Activated naive CD8-positive, alpha-beta T cell treated with anti-CD3 and anti-CD28 coated beads for 36 hours (primary cell): ENCODE results near the gene FOXB2. TPM values are rescaled to one million over a fixed set of nuclear protein-coding genes. Genes with fewer than 3 reads are reported as not detected.
"Not testable (repeated sequence)": the region's sequence is repeated elsewhere in the genome, so short reads cannot be mapped to it uniquely, and the experiment has no call there.

Source experiments
- DNase-seq: peaks from one replicate; pipeline ENCODE4 v3.0.0; 2021
- H3K27ac Mint-ChIP-seq: one replicate; pipeline ENCODE4 v1.8.0; 2022; ENCODE audit warnings: mild to moderate bottlenecking, moderate library complexity, mixed read lengths
- H3K27me3 Mint-ChIP-seq: one replicate; pipeline ENCODE4 v1.8.0; 2022; ENCODE audit warnings: mild to moderate bottlenecking, mixed read lengths
- H3K36me3 Mint-ChIP-seq: one replicate; pipeline ENCODE4 v1.8.0; 2021; ENCODE audit warnings: mild to moderate bottlenecking, mixed read lengths
- H3K4me1 Mint-ChIP-seq: one replicate; pipeline ENCODE4 v1.8.0; 2021; ENCODE audit warnings: mixed read lengths
- H3K4me3 Mint-ChIP-seq: one replicate; pipeline ENCODE4 v1.8.0; 2022; ENCODE audit warnings: mild to moderate bottlenecking, moderate library complexity, mixed read lengths
- H3K9me3 Mint-ChIP-seq: one replicate; pipeline ENCODE4 v1.8.0; 2022; ENCODE audit warnings: mixed read lengths
- total RNA-seq, 2 experiments: library from RNA; stranded (reverse); gene quantifications; one replicate each; pipeline ENCODE4 v1.2.3, GENCODE V29; 2021

FOXB2 gene
- not detected for total RNA-seq

GRCh38 chr9:77019236-77019925 is at the start of gene FOXB2:
Gene FOXB2, plus strand, starts transcription at chr9:77019655. Its CDS starts 0 bp downstream, at chr9:77019655.
- peak within 1 kb of the TSS; percentile 47 for H3K4me3 Mint-ChIP-seq
- no peak within 1 kb of the TSS for H3K27ac Mint-ChIP-seq
- peaks cover 2% of the 10 kb centered on the region for H3K36me3 Mint-ChIP-seq
- peaks cover 98% of the 10 kb centered on the region for H3K27me3 Mint-ChIP-seq
- no peak for DNase-seq
- peaks cover 42% of the 10 kb centered on the region for H3K4me1 Mint-ChIP-seq
- H3K9me3 Mint-ChIP-seq: no peaks in the 10 kb centered on the region

GRCh38 chr9:76969716-76970115 is 49.7 kb upstream of the FOXB2 start:
- Mint-ChIP-seq H3K4me3 (no peak overlapping the region), H3K4me1 (no peaks in the 10 kb centered on the region), H3K36me3 (no peaks in the 10 kb centered on the region), H3K27ac (no peak overlapping the region), H3K9me3 (peaks cover 6% of the 10 kb centered on the region), H3K27me3 (peaks cover 7% of the 10 kb centered on the region)
- DNase-seq: no peak

- not testable (repeated sequence) for H3K4me1 Mint-ChIP-seq, H3K27ac Mint-ChIP-seq, H3K9me3 Mint-ChIP-seq, H3K36me3 Mint-ChIP-seq, DNase-seq, H3K4me3 Mint-ChIP-seq
- peaks cover 17% of the 10 kb centered on the region for H3K27me3 Mint-ChIP-seq
Observed at GRCh38 chr9:76978831-76979230, 40.6 kb upstream of the FOXB2 start.

- no peak for DNase-seq
- no peak overlapping the region for H3K4me3 Mint-ChIP-seq
- peaks cover 19% of the 10 kb centered on the region for H3K27me3 Mint-ChIP-seq
- no peaks in the 10 kb centered on the region for H3K9me3 Mint-ChIP-seq
- H3K4me1 Mint-ChIP-seq: no peaks in the 10 kb centered on the region
- H3K27ac Mint-ChIP-seq: no peak overlapping the region
- no peaks in the 10 kb centered on the region for H3K36me3 Mint-ChIP-seq
Observed at GRCh38 chr9:76980566-76980965, 38.9 kb upstream of the FOXB2 start.

GRCh38 chr9:76984486-76984885 is 35.0 kb upstream of the FOXB2 start:
- Mint-ChIP-seq H3K36me3 (no peaks in the 10 kb centered on the region), H3K27me3 (peaks cover 8% of the 10 kb centered on the region), H3K4me1 (no peaks in the 10 kb centered on the region), H3K27ac (no peak overlapping the region), H3K9me3 (no peaks in the 10 kb centered on the region), H3K4me3 (no peak overlapping the region)
- DNase-seq: no peak

DNA sequence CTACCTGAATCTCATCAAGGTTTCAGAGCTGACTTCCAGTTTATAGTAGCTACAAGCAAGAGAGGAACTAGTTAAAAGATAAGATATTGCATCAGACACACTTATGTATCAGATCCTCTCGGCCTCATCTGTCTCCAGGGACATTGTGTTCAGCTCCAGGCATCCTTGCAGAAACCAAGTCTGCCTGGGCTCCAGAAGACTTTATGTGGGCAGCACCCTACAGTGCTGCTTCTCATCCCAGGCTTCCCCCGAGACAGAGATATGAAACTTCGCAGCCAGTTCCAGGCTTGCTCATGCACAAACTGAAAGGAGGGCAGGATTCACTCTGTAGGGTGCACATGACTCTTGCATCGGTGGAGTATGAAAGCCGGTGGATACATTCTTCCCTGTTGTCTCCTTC is 33.9 kb upstream of the FOXB2 start:
- Mint-ChIP-seq H3K36me3 (no peaks in the 10 kb centered on the region), H3K4me1 (no peaks in the 10 kb centered on the region), H3K27me3 (peaks cover 8% of the 10 kb centered on the region), H3K4me3 (no peak overlapping the region), H3K9me3 (no peaks in the 10 kb centered on the region), H3K27ac (no peak overlapping the region)
- no peak for DNase-seq

GRCh38 chr9:76987594-76988200 is 31.8 kb upstream of the FOXB2 start:
- DNase-seq: peak; percentile 5
- peaks cover 8% of the 10 kb centered on the region for H3K27me3 Mint-ChIP-seq

DNA sequence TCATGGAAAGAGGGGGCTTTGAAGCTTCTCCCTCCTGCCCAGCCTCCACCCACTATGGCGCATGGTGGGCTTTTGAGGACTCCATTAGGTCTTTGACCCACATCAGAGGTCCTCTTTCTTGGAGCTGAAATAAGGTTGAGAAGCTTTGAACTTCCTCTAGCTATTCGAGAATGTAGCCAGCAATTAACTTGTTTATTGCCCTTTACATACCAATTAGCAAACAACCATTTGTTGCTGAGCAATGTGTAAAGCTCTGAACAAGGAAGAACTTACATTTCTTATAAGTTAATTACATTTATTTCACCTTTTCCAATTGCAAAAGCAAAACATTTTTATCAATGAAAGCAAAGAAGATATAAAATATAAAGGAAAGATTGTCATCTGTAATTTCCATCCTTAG is 30.5 kb upstream of the FOXB2 start:
- H3K27ac Mint-ChIP-seq: no peak overlapping the region
- DNase-seq: no peak
- H3K4me1 Mint-ChIP-seq: no peaks in the 10 kb centered on the region
- H3K9me3 Mint-ChIP-seq: no peaks in the 10 kb centered on the region
- H3K4me3 Mint-ChIP-seq: no peak overlapping the region
- peaks cover 8% of the 10 kb centered on the region for H3K27me3 Mint-ChIP-seq
- H3K36me3 Mint-ChIP-seq: no peaks in the 10 kb centered on the region

More at GRCh38 chr9:76987594-76988200, 31.8 kb upstream of the FOXB2 start:
- H3K9me3 Mint-ChIP-seq: no peaks in the 10 kb centered on the region
- H3K4me3 Mint-ChIP-seq: no peak overlapping the region
- H3K36me3 Mint-ChIP-seq: no peaks in the 10 kb centered on the region
- no peak overlapping the region for H3K27ac Mint-ChIP-seq
- H3K4me1 Mint-ChIP-seq: no peaks in the 10 kb centered on the region

DNA sequence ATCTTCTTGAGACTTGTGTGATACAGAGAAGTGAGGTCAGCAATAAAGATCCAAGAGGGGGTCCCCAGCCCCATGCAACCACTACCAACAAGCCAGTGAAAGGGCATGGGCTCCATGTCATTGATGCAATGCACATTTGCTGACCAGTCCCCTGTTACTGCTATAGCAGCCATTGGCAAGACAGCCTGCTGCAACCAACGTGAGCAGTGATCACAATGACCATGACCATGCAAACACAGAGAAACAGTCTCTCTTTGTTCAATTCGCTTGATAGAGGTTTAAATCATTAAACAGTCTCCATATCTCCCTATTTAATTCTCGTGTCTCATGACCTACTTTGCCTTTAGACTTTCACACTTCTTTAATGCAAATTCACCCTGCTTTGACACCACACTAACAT is 30.0 kb upstream of the FOXB2 start:
- H3K36me3 Mint-ChIP-seq: no peaks in the 10 kb centered on the region
- peaks cover 8% of the 10 kb centered on the region for H3K27me3 Mint-ChIP-seq
- H3K4me3 Mint-ChIP-seq: no peak overlapping the region
- no peak overlapping the region for H3K27ac Mint-ChIP-seq
- H3K4me1 Mint-ChIP-seq: no peaks in the 10 kb centered on the region
- no peak for DNase-seq
- H3K9me3 Mint-ChIP-seq: no peaks in the 10 kb centered on the region

DNA sequence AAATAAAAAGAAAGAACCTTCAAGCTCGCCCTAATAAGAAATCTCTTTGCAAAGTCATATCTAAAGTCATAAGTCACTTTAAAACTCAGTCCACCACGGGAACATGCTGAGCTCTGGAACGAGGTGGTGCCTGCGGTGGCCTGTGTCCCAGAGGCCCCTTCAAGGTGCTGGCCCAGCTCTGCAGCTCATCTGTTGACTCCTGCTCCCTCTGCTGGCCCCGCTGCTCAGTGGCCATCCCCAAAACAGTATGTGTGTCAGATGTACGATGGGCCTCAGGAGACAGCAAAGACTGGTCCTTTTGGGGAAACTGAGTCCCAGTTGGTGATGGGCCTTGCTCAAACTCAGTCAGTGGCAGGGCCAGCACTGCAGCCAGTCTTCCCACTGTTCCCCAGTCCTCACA is 22.8 kb upstream of the FOXB2 start:
- Mint-ChIP-seq H3K27me3 (peaks cover 12% of the 10 kb centered on the region), H3K36me3 (no peaks in the 10 kb centered on the region), H3K4me1 (no peaks in the 10 kb centered on the region), H3K4me3 (no peak overlapping the region), H3K27ac (no peak overlapping the region), H3K9me3 (no peaks in the 10 kb centered on the region)
- DNase-seq: no peak

DNA sequence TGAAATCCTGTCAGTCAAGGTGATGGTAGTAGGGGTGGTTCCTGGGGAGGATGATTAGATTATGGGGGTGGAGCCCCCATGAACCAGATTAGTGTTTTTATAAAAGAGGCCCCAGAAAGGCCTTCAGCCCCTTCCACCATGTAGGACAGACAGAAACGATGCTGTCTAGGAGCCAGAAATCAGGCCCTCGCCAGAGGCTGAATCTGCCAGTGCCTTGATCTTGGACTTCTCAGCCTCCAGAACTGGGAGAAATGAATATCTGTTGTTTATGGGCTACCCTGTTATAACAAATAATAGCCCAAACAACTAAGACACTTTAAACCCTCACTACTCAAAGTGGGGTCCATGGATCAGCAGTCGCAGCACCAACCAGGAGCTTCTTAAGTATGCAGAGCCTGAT is 20.2 kb upstream of the FOXB2 start:
- no peak for DNase-seq
- no peaks in the 10 kb centered on the region for H3K4me1 Mint-ChIP-seq
- H3K27ac Mint-ChIP-seq: no peak overlapping the region
- H3K27me3 Mint-ChIP-seq: peaks cover 28% of the 10 kb centered on the region
- H3K36me3 Mint-ChIP-seq: no peaks in the 10 kb centered on the region
- no peak overlapping the region for H3K4me3 Mint-ChIP-seq
- no peaks in the 10 kb centered on the region for H3K9me3 Mint-ChIP-seq

DNA sequence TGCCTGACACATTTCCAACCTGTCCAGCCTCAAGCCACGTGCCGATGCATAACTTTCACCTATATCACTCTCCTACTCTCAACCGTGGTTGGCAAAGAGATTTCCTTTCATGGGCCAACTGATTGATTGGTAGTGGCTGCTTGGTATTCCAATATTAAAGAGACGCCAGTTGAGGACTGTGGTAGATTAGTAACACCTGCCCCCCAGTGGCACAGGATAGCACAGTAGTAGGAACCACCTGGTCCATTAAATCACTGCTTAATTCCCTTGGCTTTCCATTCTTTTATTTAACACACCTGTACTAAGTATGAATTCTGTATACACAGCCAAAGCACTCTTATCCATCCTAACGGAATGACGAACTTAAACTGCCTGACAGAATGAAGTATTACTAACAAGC is 19.1 kb upstream of the FOXB2 start:
- peaks cover 32% of the 10 kb centered on the region for H3K27me3 Mint-ChIP-seq
- no peaks in the 10 kb centered on the region for H3K9me3 Mint-ChIP-seq
- H3K27ac Mint-ChIP-seq: no peak overlapping the region
- H3K4me3 Mint-ChIP-seq: no peak overlapping the region
- no peaks in the 10 kb centered on the region for H3K4me1 Mint-ChIP-seq
- H3K36me3 Mint-ChIP-seq: no peaks in the 10 kb centered on the region
- DNase-seq: no peak

DNA sequence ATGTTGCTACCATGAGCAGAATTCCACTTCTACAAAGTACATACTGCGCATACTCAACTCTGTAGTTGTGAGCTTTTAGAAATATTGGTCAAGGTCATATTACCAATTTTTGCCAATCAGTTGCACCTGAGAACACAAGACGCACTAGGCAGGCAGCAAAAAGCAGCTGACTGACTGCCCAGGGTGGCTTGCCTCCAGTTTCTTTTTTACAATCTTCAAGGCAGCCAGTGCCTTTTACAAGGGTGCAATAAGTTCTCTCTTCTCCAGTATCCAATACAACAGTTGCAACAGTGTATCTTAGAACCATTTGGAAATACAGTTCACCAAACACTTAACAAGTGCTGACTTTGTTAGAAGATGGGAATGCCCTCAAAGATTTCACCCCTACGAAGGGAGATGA is 16.1 kb upstream of the FOXB2 start:
- no peak overlapping the region for H3K27ac Mint-ChIP-seq
- no peaks in the 10 kb centered on the region for H3K4me1 Mint-ChIP-seq
- no peak for DNase-seq
- H3K9me3 Mint-ChIP-seq: no peaks in the 10 kb centered on the region
- H3K4me3 Mint-ChIP-seq: no peak overlapping the region
- no peaks in the 10 kb centered on the region for H3K36me3 Mint-ChIP-seq
- H3K27me3 Mint-ChIP-seq: peaks cover 43% of the 10 kb centered on the region

- Mint-ChIP-seq H3K27me3 (peaks cover 59% of the 10 kb centered on the region), H3K27ac (no peak overlapping the region), H3K4me3 (no peak overlapping the region), H3K4me1 (no peaks in the 10 kb centered on the region), H3K9me3 (no peaks in the 10 kb centered on the region), H3K36me3 (no peaks in the 10 kb centered on the region)
- DNase-seq: no peak
Observed at GRCh38 chr9:77005216-77005615, 14.2 kb upstream of the FOXB2 start.

DNA sequence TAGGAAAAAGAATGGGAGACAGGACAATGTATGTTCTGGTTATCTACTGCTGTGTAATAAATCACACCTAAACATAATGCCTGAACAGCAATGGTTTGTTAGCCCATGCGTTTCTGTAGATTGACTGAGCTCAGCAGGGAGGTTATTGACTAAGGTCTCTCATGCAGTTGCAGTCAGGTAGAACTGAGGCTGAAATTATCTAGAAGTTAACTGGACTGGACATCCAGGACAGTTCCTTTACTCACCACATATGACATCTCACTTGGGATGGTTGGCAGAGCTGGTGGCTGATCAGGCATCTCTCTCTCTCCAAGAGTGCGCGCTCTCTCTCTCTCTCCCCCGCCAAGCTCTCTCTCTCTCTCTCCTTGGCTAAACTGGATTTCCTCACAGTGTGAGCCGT is 8.9 kb upstream of the FOXB2 start:
- Mint-ChIP-seq H3K27ac (no peak overlapping the region), H3K36me3 (no peaks in the 10 kb centered on the region), H3K9me3 (no peaks in the 10 kb centered on the region), H3K27me3 (peaks cover 77% of the 10 kb centered on the region), H3K4me3 (no peak overlapping the region), H3K4me1 (peaks cover 10% of the 10 kb centered on the region)
- DNase-seq: no peak
